GM10266 (cell line): ENCODE data around the gene PTMS.

Experiments
- DNase-seq: peaks from one replicate; pipeline ENCODE4 v3.0.0; 2012; ENCODE audit errors: extremely low spot score
- CTCF ChIP-seq: IDR thresholded peaks from 2 replicates; pipeline ENCODE4 v1.5.1; 2012; ENCODE audit warnings: mild to moderate bottlenecking, low read depth; ENCODE audit not compliant: control insufficient read depth, insufficient read depth; ENCODE audit errors: missing control alignments

The PTMS gene

DNA sequence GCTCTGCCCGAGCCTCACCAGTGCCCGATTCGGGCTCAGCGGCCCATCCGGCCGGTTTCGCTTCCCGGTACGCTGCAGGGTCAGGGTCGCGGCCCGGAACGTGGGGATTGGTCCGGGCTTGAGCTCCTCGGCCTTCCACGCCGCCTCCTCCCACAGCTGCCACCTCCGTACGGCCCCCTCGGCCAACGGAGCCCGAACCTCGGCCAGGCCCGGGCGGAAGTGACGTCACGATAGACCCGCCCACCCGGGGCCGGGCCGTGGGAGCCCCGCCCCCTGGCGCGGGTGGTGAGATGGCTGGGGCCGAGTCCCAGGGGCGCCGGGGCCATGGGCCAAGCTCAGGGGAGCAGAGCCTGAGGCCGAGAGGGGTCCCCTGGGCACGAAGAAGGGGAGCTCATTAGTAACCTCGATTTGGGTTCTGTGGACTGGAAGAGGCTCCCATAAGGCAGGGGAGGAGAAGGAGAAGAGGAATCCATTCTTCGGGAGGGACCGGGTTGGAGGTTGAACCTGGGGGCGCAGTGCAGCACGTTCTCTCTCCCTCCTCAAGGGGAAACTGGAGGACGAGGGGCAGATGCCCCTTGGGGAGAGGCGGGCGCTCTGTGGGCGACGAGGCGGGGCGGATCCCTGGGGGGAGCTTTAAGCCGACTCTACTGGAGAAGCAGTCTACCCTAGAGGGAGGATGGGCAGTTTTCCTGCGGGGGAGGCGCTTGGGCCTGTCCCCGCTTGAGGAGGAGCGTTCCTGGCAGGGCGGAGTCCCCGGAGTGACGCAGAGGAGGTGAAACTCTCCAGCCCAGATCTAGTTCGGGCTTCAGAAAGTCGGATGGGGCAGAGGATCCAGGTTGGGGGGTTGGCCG is 13.0 kb upstream of the PTMS start, which contains the start of gene MLF2:
MLF2 (minus strand) TSS at position 221 of the 851 bp plus-strand sequence. CDS start 807 bp downstream, outside the sequence.
- DNase-seq, result peak; percentile 98
- TF ChIP-seq CTCF, result peak; percentile 92

GRCh38 chr12:6753772-6754356 is 12.3 kb upstream of the PTMS start:
- DNase-seq, result no peak
- TF ChIP-seq CTCF, result no peak

DNA sequence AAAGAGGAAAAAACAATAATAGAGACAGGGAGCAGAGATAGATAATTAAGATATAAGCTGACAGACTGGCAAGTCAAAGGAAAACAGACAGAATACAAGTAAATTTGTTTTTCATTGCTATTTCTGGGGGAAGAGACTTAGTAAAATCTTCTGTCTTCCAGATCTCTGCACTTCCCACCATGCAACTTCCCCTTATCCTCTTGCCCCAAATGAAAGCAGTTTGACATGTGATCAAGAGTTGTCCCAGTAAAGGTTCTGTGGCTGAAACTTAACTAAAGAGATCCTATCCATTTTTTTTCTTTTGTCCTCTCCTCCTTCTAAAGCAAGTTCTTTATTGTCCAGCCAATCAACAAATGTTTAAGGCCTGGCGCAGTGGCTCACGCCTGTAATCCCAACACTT is 11.8 kb upstream of the PTMS start:
- no peak for TF ChIP-seq CTCF
- DNase-seq, result no peak

GRCh38 chr12:6757028-6757690 is 9.0 kb upstream of the PTMS start:
- TF ChIP-seq CTCF, result no peak
- DNase-seq, result no peak

GRCh38 chr12:6758506-6759095 is 7.6 kb upstream of the PTMS start:
- no peak for DNase-seq
- no peak for TF ChIP-seq CTCF

- no peak for TF ChIP-seq CTCF
- no peak for DNase-seq
Observed at GRCh38 chr12:6759741-6760140, 6.4 kb upstream of the PTMS start.
